ENCODE results near the gene IL18.

DNA sequence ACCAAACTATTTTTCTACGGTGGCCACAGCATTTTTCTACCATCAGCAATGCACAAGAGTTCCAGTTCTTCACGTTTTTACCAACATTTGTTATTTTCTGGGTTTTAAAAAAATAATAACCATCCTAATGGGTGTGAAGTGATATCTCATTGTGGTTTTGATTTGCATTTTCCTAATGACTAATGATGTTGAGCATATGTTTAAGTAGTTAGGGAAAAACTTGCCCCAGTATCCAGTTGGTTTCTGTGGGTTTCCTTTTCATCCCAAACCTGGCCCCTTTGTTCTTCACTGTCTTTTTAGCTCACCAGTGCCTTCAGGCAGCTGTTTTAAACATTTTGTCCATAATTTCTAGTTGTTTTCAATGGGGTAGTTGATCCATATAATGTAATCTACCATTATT, 47.6 kb upstream of the IL18 start:
- TF ChIP-seq, protein P1, sequence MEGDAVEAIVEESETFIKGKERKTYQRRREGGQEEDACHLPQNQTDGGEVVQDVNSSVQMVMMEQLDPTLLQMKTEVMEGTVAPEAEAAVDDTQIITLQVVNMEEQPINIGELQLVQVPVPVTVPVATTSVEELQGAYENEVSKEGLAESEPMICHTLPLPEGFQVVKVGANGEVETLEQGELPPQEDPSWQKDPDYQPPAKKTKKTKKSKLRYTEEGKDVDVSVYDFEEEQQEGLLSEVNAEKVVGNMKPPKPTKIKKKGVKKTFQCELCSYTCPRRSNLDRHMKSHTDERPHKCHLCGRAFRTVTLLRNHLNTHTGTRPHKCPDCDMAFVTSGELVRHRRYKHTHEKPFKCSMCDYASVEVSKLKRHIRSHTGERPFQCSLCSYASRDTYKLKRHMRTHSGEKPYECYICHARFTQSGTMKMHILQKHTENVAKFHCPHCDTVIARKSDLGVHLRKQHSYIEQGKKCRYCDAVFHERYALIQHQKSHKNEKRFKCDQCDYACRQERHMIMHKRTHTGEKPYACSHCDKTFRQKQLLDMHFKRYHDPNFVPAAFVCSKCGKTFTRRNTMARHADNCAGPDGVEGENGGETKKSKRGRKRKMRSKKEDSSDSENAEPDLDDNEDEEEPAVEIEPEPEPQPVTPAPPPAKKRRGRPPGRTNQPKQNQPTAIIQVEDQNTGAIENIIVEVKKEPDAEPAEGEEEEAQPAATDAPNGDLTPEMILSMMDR (IDR thresholded peaks at IDR 0.05) = no peak
- TF ChIP-seq POLR2A (IDR thresholded peaks at IDR 0.05) = no peak
